HepG2 (cell line): ENCODE measurements around the gene CCT5. TPM values are rescaled to one million over a fixed set of nuclear protein-coding genes. Genes with fewer than 3 reads are reported as not detected.

Experiments
- AGO2 ChIP-seq: fragments of 200-400 bp; formaldehyde crosslinking; optimal IDR thresholded peaks from 2 replicates; pipeline ENCODE3; 2017; ENCODE audit warnings: mild to moderate bottlenecking, low read depth, low read length, moderate library complexity
- HNRNPL ChIP-seq: fragments of 200-400 bp; formaldehyde crosslinking; IDR thresholded peaks from 2 replicates; pipeline ENCODE4 v1.6.1; 2017; ENCODE audit warnings: mild to moderate bottlenecking, low read depth, low read length
- RFX5 ChIP-seq: IDR thresholded peaks from 2 replicates; pipeline ENCODE4 v1.6.1; 2011; ENCODE audit warnings: low read depth, low read length, improper control_type of control experiment
- SMYD3 ChIP-seq: sonication (generic); formaldehyde crosslinking; IDR thresholded peaks from 2 replicates; pipeline ENCODE4 v1.8.1; 2023; ENCODE audit warnings: mild to moderate bottlenecking, missing genetic modification reagents
- SYNCRIP ChIP-seq: fragments of 200-400 bp; formaldehyde crosslinking; IDR thresholded peaks from 2 replicates; pipeline ENCODE4 v1.6.1; 2018; ENCODE audit warnings: mild to moderate bottlenecking, low read depth, low read length; ENCODE audit not compliant: insufficient read depth
- THRA ChIP-seq: sonication (generic); formaldehyde crosslinking; IDR thresholded peaks from 2 replicates; pipeline ENCODE4 v1.4.0; 2020; ENCODE audit warnings: missing genetic modification reagents, borderline replicate concordance
- ZBTB20 ChIP-seq: sonication (generic); formaldehyde crosslinking; IDR thresholded peaks from 2 replicates; pipeline ENCODE4 v1.8.1; 2023; ENCODE audit warnings: missing genetic modification reagents, low read depth, mild to moderate bottlenecking, borderline replicate concordance
- ZNF12 ChIP-seq: sonication (generic); formaldehyde crosslinking; IDR thresholded peaks from 2 replicates; pipeline ENCODE4 v1.5.0; 2020; ENCODE audit warnings: missing genetic modification reagents
- ZNF121 ChIP-seq: sonication (generic); formaldehyde crosslinking; IDR thresholded peaks from 2 replicates; pipeline ENCODE4 v1.5.0; 2020; ENCODE audit warnings: mild to moderate bottlenecking, missing genetic modification reagents
- ZNF333 ChIP-seq: sonication (generic); formaldehyde crosslinking; IDR thresholded peaks from 2 replicates; pipeline ENCODE4 v1.4.0; 2020; ENCODE audit warnings: mild to moderate bottlenecking, missing genetic modification reagents, borderline replicate concordance
- ZNF614 ChIP-seq: IDR thresholded peaks from 2 replicates; pipeline ENCODE4 v1.6.1; 2018; ENCODE audit warnings: missing biosample characterization, missing genetic modification reagents, inconsistent platforms, borderline replicate concordance
- ZSCAN20 ChIP-seq: sonication (generic); formaldehyde crosslinking; IDR thresholded peaks from 2 replicates; pipeline ENCODE4 v1.4.0; 2020; ENCODE audit warnings: missing genetic modification reagents, mild to moderate bottlenecking, borderline replicate concordance
- polyA plus RNA-seq, 8 experiments: library from polyadenylated mRNA; depleted of rRNA in 3 of 8; stranded (reverse) in 7 of 8; unstranded in 1 of 8; fragments of >200 nt; fragmentation: Illumina TruSeq in 4 of 8; extraction: Trizol in 4 of 8; gene quantifications; 2 replicates each; pipeline versions ENCODE4 v1.2.1 to v1.2.3, GENCODE V29; 2011 to 2016; ENCODE audit warnings: low read depth in 4 of 8, missing spikeins in 1 of 8, mixed read lengths in 1 of 8; ENCODE audit not compliant: insufficient read depth in 1 of 8
- total RNA-seq, 5 experiments: library from RNA; depleted of rRNA; stranded (reverse); fragments of >200 nt; fragmentation: Illumina TruSeq; extraction: Trizol; gene quantifications; 2 replicates each; pipeline ENCODE4 v1.2.3, GENCODE V29; 2016; ENCODE audit warnings: low read depth in 1 of 5
- TF ChIP-seq, protein P1 (sequence below), 2 experiments: IDR thresholded peaks; 2 replicates each; pipeline ENCODE4 v1.6.1; 2011 to 2012; ENCODE audit warnings: low read length in 2 of 2, borderline replicate concordance in 1 of 2, low read depth in 1 of 2, mild to moderate bottlenecking in 1 of 2, moderate library complexity in 1 of 2
- TF ChIP-seq, protein P2 (sequence below): sonication (generic); formaldehyde crosslinking; IDR thresholded peaks from 2 replicates; pipeline ENCODE4 v1.9.0; 2021; ENCODE audit warnings: missing genetic modification reagents, mild to moderate bottlenecking, borderline replicate concordance
- TF ChIP-seq, protein P3 (sequence below): sonication (generic); formaldehyde crosslinking; IDR thresholded peaks from 2 replicates; pipeline ENCODE4 v1.4.0; 2020; ENCODE audit warnings: low read depth, mild to moderate bottlenecking, missing genetic modification reagents
- TF ChIP-seq, protein P4 (sequence below): IDR thresholded peaks from 2 replicates; pipeline ENCODE4 v1.6.1; 2016
- TF ChIP-seq, protein P5 (sequence below): fragments of 450-650 bp; IDR thresholded peaks from 2 replicates; pipeline ENCODE4 v1.6.1; 2017

Gene CCT5
- total and polyA plus RNA-seq, 2 of the 13 experiments (the other 11 are each of a cell fraction or from before 2014, with no cell fraction given) = 319 to 708 TPM

DNA sequence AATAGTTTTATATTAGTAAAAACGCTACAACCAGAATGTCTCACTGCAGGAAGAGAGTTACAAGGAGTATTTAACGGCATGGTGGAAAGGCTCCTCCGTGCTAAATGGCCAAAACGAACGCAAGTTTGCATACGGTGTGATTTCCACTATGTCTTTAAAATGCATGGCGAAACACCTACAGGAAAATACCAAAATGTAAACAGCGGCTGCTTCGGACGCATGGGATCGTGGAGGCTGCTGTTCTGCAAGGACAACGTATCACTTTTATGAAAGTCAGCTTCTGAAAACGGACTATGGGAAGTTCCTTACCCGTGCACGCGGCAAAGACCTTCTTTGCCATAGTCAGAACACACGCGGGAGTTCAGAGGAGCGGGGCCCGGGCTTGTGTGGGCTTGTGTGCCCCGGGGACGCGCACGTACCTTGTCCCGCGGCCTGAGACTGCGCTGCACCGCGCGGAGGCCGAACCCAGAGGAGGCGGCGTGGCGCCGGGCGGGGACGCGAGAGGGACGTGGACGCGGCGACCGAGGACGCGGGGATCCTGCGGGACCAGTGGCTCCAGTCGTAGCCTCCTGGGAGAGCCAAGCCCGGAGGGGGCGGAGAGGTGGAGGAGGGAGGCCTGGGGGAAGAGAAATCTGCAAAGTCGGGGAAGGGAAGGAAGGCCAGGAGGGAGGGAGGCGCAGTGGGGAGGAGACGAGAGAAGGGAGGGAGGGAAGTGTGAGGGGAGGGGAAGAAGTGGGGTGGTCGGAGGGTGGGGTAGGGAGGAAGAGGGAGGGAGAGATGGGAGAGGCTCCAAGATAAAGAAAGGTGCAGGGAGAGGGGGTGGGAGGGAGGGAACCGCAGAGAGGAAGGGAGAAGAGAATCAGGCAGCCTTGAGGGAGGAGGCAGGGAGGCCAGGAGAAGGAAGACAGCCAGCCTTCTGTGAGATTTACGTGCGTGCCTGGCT is 57.4 kb downstream of the CCT5 start, which contains the start of gene CMBL (continued):
- TF ChIP-seq, protein P1, sequence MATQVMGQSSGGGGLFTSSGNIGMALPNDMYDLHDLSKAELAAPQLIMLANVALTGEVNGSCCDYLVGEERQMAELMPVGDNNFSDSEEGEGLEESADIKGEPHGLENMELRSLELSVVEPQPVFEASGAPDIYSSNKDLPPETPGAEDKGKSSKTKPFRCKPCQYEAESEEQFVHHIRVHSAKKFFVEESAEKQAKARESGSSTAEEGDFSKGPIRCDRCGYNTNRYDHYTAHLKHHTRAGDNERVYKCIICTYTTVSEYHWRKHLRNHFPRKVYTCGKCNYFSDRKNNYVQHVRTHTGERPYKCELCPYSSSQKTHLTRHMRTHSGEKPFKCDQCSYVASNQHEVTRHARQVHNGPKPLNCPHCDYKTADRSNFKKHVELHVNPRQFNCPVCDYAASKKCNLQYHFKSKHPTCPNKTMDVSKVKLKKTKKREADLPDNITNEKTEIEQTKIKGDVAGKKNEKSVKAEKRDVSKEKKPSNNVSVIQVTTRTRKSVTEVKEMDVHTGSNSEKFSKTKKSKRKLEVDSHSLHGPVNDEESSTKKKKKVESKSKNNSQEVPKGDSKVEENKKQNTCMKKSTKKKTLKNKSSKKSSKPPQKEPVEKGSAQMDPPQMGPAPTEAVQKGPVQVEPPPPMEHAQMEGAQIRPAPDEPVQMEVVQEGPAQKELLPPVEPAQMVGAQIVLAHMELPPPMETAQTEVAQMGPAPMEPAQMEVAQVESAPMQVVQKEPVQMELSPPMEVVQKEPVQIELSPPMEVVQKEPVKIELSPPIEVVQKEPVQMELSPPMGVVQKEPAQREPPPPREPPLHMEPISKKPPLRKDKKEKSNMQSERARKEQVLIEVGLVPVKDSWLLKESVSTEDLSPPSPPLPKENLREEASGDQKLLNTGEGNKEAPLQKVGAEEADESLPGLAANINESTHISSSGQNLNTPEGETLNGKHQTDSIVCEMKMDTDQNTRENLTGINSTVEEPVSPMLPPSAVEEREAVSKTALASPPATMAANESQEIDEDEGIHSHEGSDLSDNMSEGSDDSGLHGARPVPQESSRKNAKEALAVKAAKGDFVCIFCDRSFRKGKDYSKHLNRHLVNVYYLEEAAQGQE (IDR thresholded peaks at IDR 0.05; ENCODE audit: borderline replicate concordance in 1 of 2, low read depth in 1 of 2, low read length in 2 of 2) = 0 out of 4 replicates have a peak, but pooled peaks of 1 of the 2 experiments have one; percentile 9
- TF ChIP-seq HNRNPL (no peak), ZNF333 (CRISPR knock-in tag) (no peak), AGO2 (peak; percentile 20), ZNF12 (0 out of 2 replicates have a peak, but pooled peaks have one; percentile 24), SYNCRIP (no peak), ZNF614 (CRISPR knock-in tag) (peak; percentile 24; the same call in 1 of the 2 replicates), SMYD3 (CRISPR knock-in tag) (no peak), ZNF121 (0 out of 2 replicates have a peak, but pooled peaks have one; percentile 10), RFX5 (no peak), ZSCAN20 (CRISPR knock-in tag) (no peak), THRA (CRISPR knock-in tag) (no peak), ZBTB20 (CRISPR knock-in tag) (no peak)
- TF ChIP-seq, protein P2, sequence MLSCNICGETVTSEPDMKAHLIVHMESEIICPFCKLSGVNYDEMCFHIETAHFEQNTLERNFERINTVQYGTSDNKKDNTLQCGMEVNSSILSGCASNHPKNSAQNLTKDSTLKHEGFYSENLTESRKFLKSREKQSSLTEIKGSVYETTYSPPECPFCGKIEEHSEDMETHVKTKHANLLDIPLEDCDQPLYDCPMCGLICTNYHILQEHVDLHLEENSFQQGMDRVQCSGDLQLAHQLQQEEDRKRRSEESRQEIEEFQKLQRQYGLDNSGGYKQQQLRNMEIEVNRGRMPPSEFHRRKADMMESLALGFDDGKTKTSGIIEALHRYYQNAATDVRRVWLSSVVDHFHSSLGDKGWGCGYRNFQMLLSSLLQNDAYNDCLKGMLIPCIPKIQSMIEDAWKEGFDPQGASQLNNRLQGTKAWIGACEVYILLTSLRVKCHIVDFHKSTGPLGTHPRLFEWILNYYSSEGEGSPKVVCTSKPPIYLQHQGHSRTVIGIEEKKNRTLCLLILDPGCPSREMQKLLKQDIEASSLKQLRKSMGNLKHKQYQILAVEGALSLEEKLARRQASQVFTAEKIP = no peak
- TF ChIP-seq, protein P3, sequence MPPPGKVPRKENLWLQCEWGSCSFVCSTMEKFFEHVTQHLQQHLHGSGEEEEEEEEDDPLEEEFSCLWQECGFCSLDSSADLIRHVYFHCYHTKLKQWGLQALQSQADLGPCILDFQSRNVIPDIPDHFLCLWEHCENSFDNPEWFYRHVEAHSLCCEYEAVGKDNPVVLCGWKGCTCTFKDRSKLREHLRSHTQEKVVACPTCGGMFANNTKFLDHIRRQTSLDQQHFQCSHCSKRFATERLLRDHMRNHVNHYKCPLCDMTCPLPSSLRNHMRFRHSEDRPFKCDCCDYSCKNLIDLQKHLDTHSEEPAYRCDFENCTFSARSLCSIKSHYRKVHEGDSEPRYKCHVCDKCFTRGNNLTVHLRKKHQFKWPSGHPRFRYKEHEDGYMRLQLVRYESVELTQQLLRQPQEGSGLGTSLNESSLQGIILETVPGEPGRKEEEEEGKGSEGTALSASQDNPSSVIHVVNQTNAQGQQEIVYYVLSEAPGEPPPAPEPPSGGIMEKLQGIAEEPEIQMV (CRISPR knock-in tag) = peak; percentile 36; the same call in 1 of the 2 replicates
- TF ChIP-seq, protein P4, sequence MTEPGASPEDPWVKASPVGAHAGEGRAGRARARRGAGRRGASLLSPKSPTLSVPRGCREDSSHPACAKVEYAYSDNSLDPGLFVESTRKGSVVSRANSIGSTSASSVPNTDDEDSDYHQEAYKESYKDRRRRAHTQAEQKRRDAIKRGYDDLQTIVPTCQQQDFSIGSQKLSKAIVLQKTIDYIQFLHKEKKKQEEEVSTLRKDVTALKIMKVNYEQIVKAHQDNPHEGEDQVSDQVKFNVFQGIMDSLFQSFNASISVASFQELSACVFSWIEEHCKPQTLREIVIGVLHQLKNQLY = no peak
- TF ChIP-seq, protein P5, sequence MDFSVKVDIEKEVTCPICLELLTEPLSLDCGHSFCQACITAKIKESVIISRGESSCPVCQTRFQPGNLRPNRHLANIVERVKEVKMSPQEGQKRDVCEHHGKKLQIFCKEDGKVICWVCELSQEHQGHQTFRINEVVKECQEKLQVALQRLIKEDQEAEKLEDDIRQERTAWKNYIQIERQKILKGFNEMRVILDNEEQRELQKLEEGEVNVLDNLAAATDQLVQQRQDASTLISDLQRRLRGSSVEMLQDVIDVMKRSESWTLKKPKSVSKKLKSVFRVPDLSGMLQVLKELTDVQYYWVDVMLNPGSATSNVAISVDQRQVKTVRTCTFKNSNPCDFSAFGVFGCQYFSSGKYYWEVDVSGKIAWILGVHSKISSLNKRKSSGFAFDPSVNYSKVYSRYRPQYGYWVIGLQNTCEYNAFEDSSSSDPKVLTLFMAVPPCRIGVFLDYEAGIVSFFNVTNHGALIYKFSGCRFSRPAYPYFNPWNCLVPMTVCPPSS = no peak
